ENCODE data around the gene DUSP5.
"Not testable (repeated sequence)": the region's sequence is repeated elsewhere in the genome, so short reads cannot be mapped to it uniquely, and the experiment has no call there.

DUSP5 gene

GRCh38 chr10:110470541-110470940 is 27.2 kb upstream of the DUSP5 start:
- not testable (repeated sequence) for H3K9me3 Mint-ChIP-seq (ENCODE audit: low read depth); H3K27ac Mint-ChIP-seq; H3K4me3 Mint-ChIP-seq

GRCh38 chr10:110471566-110472139 is 26.1 kb upstream of the DUSP5 start:
- Mint-ChIP-seq H3K27me3 (no peaks in the 10 kb centered on the region), H3K4me1 (ENCODE audit: low read depth) (no peaks in the 10 kb centered on the region), H3K36me3 (peaks cover 4% of the 10 kb centered on the region), H3K4me3 (no peak overlapping the region), H3K9me3 (ENCODE audit: low read depth) (no peaks in the 10 kb centered on the region), H3K27ac (no peak overlapping the region)

More at GRCh38 chr10:110470541-110470940, 27.2 kb upstream of the DUSP5 start:
- not testable (repeated sequence) for H3K27me3 Mint-ChIP-seq; H3K4me1 Mint-ChIP-seq (ENCODE audit: low read depth); H3K36me3 Mint-ChIP-seq

GRCh38 chr10:110474017-110474416 is 23.7 kb upstream of the DUSP5 start:
- Mint-ChIP-seq H3K4me1 (ENCODE audit: low read depth) (no peaks in the 10 kb centered on the region), H3K27ac (no peak overlapping the region), H3K36me3 (peaks cover 4% of the 10 kb centered on the region), H3K4me3 (no peak overlapping the region), H3K27me3 (no peaks in the 10 kb centered on the region), H3K9me3 (ENCODE audit: low read depth) (no peaks in the 10 kb centered on the region)

- no peak overlapping the region for H3K4me3 Mint-ChIP-seq
- no peaks in the 10 kb centered on the region for H3K27me3 Mint-ChIP-seq
- no peaks in the 10 kb centered on the region for H3K4me1 Mint-ChIP-seq (ENCODE audit: low read depth)
- H3K27ac Mint-ChIP-seq, result no peak overlapping the region
- peaks cover 4% of the 10 kb centered on the region for H3K36me3 Mint-ChIP-seq
- no peaks in the 10 kb centered on the region for H3K9me3 Mint-ChIP-seq (ENCODE audit: low read depth)
These were observed 22.9 kb upstream of the DUSP5 start for GRCh38 chr10:110474826-110475225.

- Mint-ChIP-seq H3K9me3 (ENCODE audit: low read depth) (no peaks in the 10 kb centered on the region), H3K4me3 (no peak overlapping the region), H3K27ac (no peak overlapping the region), H3K4me1 (ENCODE audit: low read depth) (no peaks in the 10 kb centered on the region), H3K27me3 (no peaks in the 10 kb centered on the region), H3K36me3 (no peaks in the 10 kb centered on the region)
These were observed 21.8 kb upstream of the DUSP5 start for GRCh38 chr10:110475722-110476515.

GRCh38 chr10:110479710-110480109 is 18.0 kb upstream of the DUSP5 start:
- Mint-ChIP-seq H3K4me3 (no peak overlapping the region), H3K27me3 (no peaks in the 10 kb centered on the region), H3K27ac (no peak overlapping the region), H3K4me1 (ENCODE audit: low read depth) (no peaks in the 10 kb centered on the region), H3K9me3 (ENCODE audit: low read depth) (no peaks in the 10 kb centered on the region), H3K36me3 (no peaks in the 10 kb centered on the region)

GRCh38 chr10:110480387-110480786 is 17.3 kb upstream of the DUSP5 start:
- Mint-ChIP-seq H3K4me1 (ENCODE audit: low read depth) (no peaks in the 10 kb centered on the region), H3K9me3 (ENCODE audit: low read depth) (no peaks in the 10 kb centered on the region), H3K4me3 (no peak overlapping the region), H3K27ac (no peak overlapping the region), H3K36me3 (no peaks in the 10 kb centered on the region), H3K27me3 (no peaks in the 10 kb centered on the region)

- H3K9me3 Mint-ChIP-seq (ENCODE audit: low read depth), result no peaks in the 10 kb centered on the region
- no peaks in the 10 kb centered on the region for H3K4me1 Mint-ChIP-seq (ENCODE audit: low read depth)
- H3K4me3 Mint-ChIP-seq, result no peak overlapping the region
- no peak overlapping the region for H3K27ac Mint-ChIP-seq
- H3K27me3 Mint-ChIP-seq, result no peaks in the 10 kb centered on the region
- no peaks in the 10 kb centered on the region for H3K36me3 Mint-ChIP-seq
These were observed 15.8 kb upstream of the DUSP5 start for GRCh38 chr10:110481919-110482318.

GRCh38 chr10:110483633-110484032 is 14.1 kb upstream of the DUSP5 start:
- Mint-ChIP-seq H3K9me3 (ENCODE audit: low read depth) (no peaks in the 10 kb centered on the region), H3K4me3 (no peak overlapping the region), H3K4me1 (ENCODE audit: low read depth) (no peaks in the 10 kb centered on the region), H3K36me3 (no peaks in the 10 kb centered on the region), H3K27me3 (no peaks in the 10 kb centered on the region), H3K27ac (no peak overlapping the region)

GRCh38 chr10:110485541-110485940 is 12.2 kb upstream of the DUSP5 start:
- H3K36me3 Mint-ChIP-seq, result no peaks in the 10 kb centered on the region
- peaks cover 2% of the 10 kb centered on the region for H3K27me3 Mint-ChIP-seq
- H3K9me3 Mint-ChIP-seq (ENCODE audit: low read depth), result no peaks in the 10 kb centered on the region
- H3K4me3 Mint-ChIP-seq, result no peak overlapping the region
- no peak overlapping the region for H3K27ac Mint-ChIP-seq
- peaks cover 9% of the 10 kb centered on the region for H3K4me1 Mint-ChIP-seq (ENCODE audit: low read depth)

- no peak overlapping the region for H3K4me3 Mint-ChIP-seq
- H3K36me3 Mint-ChIP-seq, result no peaks in the 10 kb centered on the region
- peaks cover 9% of the 10 kb centered on the region for H3K4me1 Mint-ChIP-seq (ENCODE audit: low read depth)
- H3K27me3 Mint-ChIP-seq, result peaks cover 2% of the 10 kb centered on the region
- H3K9me3 Mint-ChIP-seq (ENCODE audit: low read depth), result no peaks in the 10 kb centered on the region
- no peak overlapping the region for H3K27ac Mint-ChIP-seq
These were observed 10.9 kb upstream of the DUSP5 start for GRCh38 chr10:110486680-110487410.

GRCh38 chr10:110487411-110488331 is 10.0 kb upstream of the DUSP5 start:
- no peak overlapping the region for H3K27ac Mint-ChIP-seq
- peaks cover 12% of the 10 kb centered on the region for H3K4me1 Mint-ChIP-seq (ENCODE audit: low read depth)
- no peaks in the 10 kb centered on the region for H3K9me3 Mint-ChIP-seq (ENCODE audit: low read depth)
- peaks cover 2% of the 10 kb centered on the region for H3K27me3 Mint-ChIP-seq
- H3K4me3 Mint-ChIP-seq, result no peak overlapping the region
- no peaks in the 10 kb centered on the region for H3K36me3 Mint-ChIP-seq

- Mint-ChIP-seq H3K9me3 (ENCODE audit: low read depth) (no peaks in the 10 kb centered on the region), H3K27me3 (peaks cover 2% of the 10 kb centered on the region), H3K4me1 (ENCODE audit: low read depth) (peaks cover 12% of the 10 kb centered on the region), H3K27ac (no peak overlapping the region), H3K36me3 (no peaks in the 10 kb centered on the region), H3K4me3 (no peak overlapping the region)
These were observed 9.4 kb upstream of the DUSP5 start for GRCh38 chr10:110488332-110488681.

GRCh38 chr10:110488940-110489339 is 8.8 kb upstream of the DUSP5 start:
- no peak overlapping the region for H3K4me3 Mint-ChIP-seq
- H3K27me3 Mint-ChIP-seq, result peaks cover 2% of the 10 kb centered on the region
- H3K27ac Mint-ChIP-seq, result no peak overlapping the region
- no peaks in the 10 kb centered on the region for H3K36me3 Mint-ChIP-seq
- no peaks in the 10 kb centered on the region for H3K9me3 Mint-ChIP-seq (ENCODE audit: low read depth)
- H3K4me1 Mint-ChIP-seq (ENCODE audit: low read depth), result peaks cover 12% of the 10 kb centered on the region

- Mint-ChIP-seq H3K9me3 (ENCODE audit: low read depth) (no peaks in the 10 kb centered on the region), H3K36me3 (no peaks in the 10 kb centered on the region), H3K27me3 (peaks cover 2% of the 10 kb centered on the region), H3K4me3 (no peak overlapping the region), H3K4me1 (ENCODE audit: low read depth) (peaks cover 16% of the 10 kb centered on the region), H3K27ac (no peak overlapping the region)
These were observed 7.1 kb upstream of the DUSP5 start for GRCh38 chr10:110490640-110491039.

Data from activated naive CD8-positive, alpha-beta T cell (primary cell).